ENCODE data around the gene PAX7. TPM values are rescaled to one million over a fixed set of nuclear protein-coding genes. Genes with fewer than 3 reads are reported as not detected.

The PAX7 gene
- total RNA-seq, 6 experiments from 2014 or later = not detected

DNA sequence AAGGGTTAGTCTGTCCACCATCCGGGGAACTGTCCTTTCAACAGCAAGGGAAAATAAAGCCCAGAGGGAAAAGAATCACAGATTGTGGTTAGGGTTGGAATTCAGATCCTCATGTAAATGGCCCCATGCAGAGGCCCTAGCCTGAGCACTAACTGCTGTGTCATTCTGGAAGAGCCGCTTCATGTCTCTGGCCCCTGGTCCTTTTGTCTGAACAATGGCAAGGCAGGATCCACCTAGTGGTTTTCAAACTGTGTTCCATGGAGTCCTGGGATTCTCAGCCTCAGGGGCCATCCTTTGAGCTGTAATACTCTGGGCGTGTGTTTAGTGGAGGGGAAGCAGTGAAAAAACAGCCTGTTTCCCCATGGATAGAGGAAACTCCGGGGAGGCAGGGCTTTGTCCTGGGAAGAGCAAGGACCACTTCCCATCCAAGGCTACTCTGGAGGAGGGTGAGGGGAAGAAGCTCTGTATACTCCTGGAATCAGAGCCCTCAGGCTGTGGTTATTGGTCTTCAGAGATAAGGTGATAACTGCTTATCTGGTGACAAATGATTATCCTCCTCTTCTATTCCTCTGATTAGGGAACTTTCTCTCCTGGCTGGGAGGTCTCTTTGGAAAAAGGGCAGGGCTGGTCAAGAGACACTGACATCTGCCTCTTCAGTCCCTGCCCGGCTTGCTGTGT is 19.2 kb downstream of the PAX7 start:
- TF ChIP-seq POLR2A (IDR thresholded peaks at IDR 0.05) = no peak
- TF ChIP-seq, protein P1, sequence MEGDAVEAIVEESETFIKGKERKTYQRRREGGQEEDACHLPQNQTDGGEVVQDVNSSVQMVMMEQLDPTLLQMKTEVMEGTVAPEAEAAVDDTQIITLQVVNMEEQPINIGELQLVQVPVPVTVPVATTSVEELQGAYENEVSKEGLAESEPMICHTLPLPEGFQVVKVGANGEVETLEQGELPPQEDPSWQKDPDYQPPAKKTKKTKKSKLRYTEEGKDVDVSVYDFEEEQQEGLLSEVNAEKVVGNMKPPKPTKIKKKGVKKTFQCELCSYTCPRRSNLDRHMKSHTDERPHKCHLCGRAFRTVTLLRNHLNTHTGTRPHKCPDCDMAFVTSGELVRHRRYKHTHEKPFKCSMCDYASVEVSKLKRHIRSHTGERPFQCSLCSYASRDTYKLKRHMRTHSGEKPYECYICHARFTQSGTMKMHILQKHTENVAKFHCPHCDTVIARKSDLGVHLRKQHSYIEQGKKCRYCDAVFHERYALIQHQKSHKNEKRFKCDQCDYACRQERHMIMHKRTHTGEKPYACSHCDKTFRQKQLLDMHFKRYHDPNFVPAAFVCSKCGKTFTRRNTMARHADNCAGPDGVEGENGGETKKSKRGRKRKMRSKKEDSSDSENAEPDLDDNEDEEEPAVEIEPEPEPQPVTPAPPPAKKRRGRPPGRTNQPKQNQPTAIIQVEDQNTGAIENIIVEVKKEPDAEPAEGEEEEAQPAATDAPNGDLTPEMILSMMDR (IDR thresholded peaks at IDR 0.05) = no peak
- no peak for DNase-seq
- intact Hi-C loops (cut with DNase I) = no loop called here
- no peak overlapping the region for H3K4me3 ChIP-seq
- 23% methylated on average over 5 of the region's 5 CpGs for WGBS (ENCODE audit: insufficient coverage, low coverage, low lambda C conversion rate, missing lambda C conversion rate)
- H3K36me3 ChIP-seq = no peaks in the 10 kb centered on the region
- H3K9me3 ChIP-seq = no peaks in the 10 kb centered on the region
- H3K27ac ChIP-seq = no peak overlapping the region
- H3K4me1 ChIP-seq = no peaks in the 10 kb centered on the region
- peaks cover 0 to 40% of the 10 kb centered on the region in 2 donors for H3K27me3 ChIP-seq
- no peak for ATAC-seq

DNA sequence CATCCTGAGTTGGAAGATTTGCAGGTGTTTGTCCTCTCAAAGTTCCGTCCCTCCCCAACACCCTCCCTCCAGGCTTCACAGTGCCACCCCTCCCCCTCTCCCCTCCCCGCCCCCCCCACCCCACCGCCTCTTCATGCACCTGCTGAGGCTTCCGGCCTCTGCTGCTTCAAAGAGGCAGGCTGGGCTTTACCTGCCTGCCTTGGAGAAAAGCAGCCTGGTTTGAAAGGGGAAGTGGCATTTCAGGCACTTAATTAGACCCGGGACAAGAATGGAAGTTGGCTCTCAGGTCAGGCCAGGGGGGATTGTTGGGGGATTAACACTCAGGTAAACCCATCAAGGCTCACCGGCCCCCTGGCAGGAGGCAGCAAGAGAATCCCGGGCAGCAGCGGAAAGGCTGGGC is 21.1 kb downstream of the PAX7 start:
- Histone ChIP-seq H3K27me3 (peaks cover 0 to 23% of the 10 kb centered on the region in 2 donors), H3K36me3 (no peaks in the 10 kb centered on the region), H3K4me3 (no peak overlapping the region), H3K4me1 (no peaks in the 10 kb centered on the region), H3K27ac (no peak overlapping the region), H3K9me3 (no peaks in the 10 kb centered on the region)
- WGBS (ENCODE audit: insufficient coverage, low coverage, low lambda C conversion rate, missing lambda C conversion rate) = 2% methylated on average over 6 of the region's 8 CpGs
- ATAC-seq (no peak), DNase-seq (no peak)
- TF ChIP-seq POLR2A (IDR thresholded peaks at IDR 0.05) = no peak
- TF ChIP-seq, protein P1 (IDR thresholded peaks at IDR 0.05) = no peak
- intact Hi-C loops (cut with DNase I) = no loop called here

DNA sequence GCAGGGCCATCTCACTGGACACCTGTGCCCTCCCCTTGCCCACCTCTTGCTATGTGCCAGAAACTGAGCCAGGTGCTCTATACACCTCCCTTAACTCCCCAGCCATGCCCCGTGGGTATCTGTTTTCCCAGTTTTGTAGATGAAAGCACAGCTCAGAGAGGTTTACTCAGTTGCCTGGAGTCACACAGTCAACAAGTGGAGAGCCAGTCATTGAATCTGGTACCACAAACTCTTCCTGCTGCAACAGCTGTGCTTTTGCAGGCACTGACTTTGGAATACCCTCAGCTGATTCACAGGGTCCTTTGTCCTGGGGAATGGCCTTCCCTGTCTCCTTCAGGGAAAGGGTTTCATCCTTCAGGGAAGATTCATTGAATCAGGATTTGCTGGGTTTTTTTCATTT is 22.1 kb downstream of the PAX7 start:
- intact Hi-C loops (cut with DNase I) = no loop called here
- no peak overlapping the region for H3K4me3 ChIP-seq
- TF ChIP-seq, protein P1 (IDR thresholded peaks at IDR 0.05) = no peak
- no peak for TF ChIP-seq POLR2A (IDR thresholded peaks at IDR 0.05)
- ATAC-seq (no peak), DNase-seq (no peak)
- H3K4me1 ChIP-seq = no peaks in the 10 kb centered on the region
- H3K27me3 ChIP-seq = peaks cover 0 to 19% of the 10 kb centered on the region in 2 donors
- no peak overlapping the region for H3K27ac ChIP-seq
- WGBS (ENCODE audit: insufficient coverage, low coverage, low lambda C conversion rate, missing lambda C conversion rate) = 0% methylated on average over 1 of the region's 1 CpG
- no peaks in the 10 kb centered on the region for H3K36me3 ChIP-seq
- H3K9me3 ChIP-seq = no peaks in the 10 kb centered on the region

DNA sequence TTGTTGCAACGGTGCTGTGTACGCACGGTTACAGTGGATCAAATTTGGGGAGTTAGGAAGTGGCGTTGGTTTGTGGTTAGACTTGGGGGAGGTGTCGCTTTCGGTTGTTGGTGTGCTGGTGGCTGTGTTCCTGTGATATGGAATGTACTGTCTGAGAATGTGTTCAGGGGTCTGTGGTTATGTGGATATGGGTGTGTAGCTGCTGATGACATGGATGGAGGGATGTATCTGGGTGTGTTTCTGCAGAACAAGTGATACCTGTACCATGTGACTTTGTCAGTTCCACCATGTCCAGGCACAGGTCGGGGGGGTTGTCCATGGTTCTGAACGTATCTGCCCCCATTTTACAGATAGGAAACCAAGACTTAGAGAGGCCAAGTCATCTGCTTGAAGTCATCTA is 22.7 kb downstream of the PAX7 start:
- TF ChIP-seq POLR2A (IDR thresholded peaks at IDR 0.05) = no peak
- TF ChIP-seq, protein P1 (IDR thresholded peaks at IDR 0.05) = no peak
- DNase-seq (no peak), ATAC-seq (no peak)
- Histone ChIP-seq H3K9me3 (no peaks in the 10 kb centered on the region), H3K4me1 (no peaks in the 10 kb centered on the region), H3K27ac (no peak overlapping the region), H3K4me3 (no peak overlapping the region), H3K36me3 (no peaks in the 10 kb centered on the region), H3K27me3 (peaks cover 0 to 16% of the 10 kb centered on the region in 2 donors)
- 22% methylated on average over 8 of the region's 8 CpGs for WGBS (ENCODE audit: insufficient coverage, low coverage, low lambda C conversion rate, missing lambda C conversion rate)
- intact Hi-C loops (cut with DNase I) = no loop called here
